Putamen (tissue), 1 donor: ENCODE data around the gene IGFL3.

Source experiments
- DNase-seq: peaks from one replicate; pipeline ENCODE4 v3.0.0-alpha.2; 2016; ENCODE audit warnings: low spot score

The IGFL3 gene

DNA sequence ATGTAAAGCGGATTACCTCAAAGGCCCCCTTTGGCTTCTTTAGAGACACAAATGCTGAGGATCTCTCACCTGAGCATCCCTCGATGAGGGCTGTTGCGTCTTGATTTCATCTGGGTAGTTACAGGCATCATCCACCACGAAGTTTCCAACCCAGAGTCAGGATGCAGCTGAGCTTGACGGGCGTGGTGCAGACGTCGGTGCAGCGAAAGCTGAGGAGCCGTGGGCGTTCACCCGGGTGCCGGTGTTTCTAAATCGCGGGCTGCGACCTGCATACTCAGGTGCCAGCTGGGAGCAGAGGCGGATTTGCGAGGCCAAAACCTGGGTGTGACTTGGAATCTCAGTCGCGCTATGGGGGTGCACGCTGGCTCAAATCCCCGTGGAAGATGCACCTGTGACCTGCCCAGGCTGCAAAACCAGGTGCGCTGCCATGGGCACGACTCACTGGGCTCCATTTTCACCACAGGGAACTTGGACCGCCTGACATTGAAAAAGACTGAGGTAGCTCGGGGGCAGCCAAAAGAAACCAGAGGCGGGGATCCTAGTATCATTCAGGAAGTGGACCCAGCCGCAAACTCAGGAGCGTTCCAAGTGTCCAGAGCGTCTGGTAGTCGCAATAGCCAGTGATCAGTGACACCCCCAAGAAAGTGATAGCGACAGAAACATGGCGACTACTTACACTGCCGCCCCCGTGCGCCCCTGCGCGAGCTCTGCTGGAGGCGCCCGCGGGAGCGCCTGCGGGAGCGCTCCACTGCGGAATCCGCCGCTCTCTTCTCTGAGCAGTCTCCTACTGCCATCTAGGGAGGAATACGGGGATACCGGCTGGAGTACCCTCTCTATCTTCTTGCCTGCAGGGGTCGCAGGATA, 47.3 kb downstream of the IGFL3 start:
- DNase-seq, result peak; percentile 89

DNA sequence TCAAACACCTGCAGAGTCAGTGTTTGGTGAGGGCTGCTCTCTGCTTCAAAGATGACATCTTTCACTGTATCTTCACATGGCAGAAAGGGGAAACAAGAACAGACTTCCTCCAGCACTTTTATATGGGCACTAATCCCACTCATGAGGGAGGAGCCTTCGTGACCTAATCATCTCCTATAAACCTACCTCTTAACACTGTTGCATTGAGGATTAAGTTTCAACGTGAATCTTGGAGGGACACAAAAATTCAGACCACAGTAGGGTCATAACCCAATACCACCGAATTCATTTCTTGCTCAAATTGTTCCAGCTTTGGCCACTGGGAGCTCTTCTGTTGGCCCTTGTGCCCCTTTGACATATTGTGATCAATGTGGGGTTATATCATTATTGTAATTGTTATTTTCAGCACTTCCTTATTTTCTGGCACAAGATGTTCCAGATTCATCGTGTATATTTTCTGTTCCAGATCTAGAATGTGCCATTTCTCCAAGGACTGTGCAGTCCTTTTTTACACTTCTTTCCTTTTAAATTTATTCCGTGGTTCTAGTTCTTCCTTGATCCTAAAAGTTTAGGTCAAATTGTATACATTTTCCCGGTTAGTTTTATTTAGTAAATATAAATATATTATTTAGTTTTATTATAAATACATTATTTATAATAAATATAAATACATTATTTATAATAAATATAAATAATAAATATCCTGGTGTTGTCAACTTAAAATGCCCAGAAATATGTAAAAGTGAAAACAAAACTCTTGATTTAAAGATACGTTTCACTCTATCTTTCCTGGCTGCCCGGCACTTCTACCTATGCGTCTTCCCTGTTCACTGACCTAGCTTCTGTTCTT, 48.2 kb downstream of the IGFL3 start:
- no peak for DNase-seq

DNA sequence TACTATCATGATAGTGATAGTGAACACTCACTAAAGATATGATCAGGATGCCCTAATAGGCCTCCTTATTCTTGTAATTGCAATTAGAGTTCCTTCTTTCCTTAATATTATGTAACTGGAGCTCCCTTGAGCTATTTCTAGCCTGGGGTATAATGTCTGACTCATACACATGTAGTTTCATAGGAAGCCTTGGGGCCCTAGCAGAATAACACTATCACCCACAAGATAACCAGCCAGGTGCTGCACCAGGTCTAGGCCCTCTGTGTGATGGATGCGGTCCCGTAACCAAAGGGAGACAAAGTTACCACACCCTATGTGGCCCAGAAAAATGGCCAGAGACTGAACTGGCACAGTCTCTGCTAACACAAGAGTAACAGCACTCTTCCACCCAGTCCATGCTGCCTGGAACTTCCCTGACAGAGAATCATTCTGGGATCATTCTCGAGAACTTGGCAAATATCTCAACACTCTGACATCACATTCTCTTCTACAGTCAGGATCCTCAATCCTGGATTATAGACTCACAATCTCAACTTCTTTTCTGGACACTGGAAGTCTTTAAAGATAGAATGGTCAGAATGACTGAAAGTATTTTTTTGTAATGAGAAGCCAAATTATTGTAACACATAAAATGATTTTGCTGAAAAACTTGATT, 51.1 kb downstream of the IGFL3 start:
- DNase-seq, result peak; percentile 38
